HG03103 (cell line): ENCODE measurements around the gene PXT1.

Experiments
- ATAC-seq: cut with Tn5 transposase; IDR thresholded peaks from one replicate; pipeline ENCODE4 v1.9.1; 2021; ENCODE audit warnings: low read depth; ENCODE audit not compliant: unreplicated experiment

PXT1 gene

GRCh38 chr6:36399970-36400369, 42.7 kb downstream of the PXT1 start:
- ATAC-seq: no peak

GRCh38 chr6:36392621-36393020, 50.0 kb downstream of the PXT1 start:
- ATAC-seq: no peak

- no peak for ATAC-seq
Observed at GRCh38 chr6:36389353-36389752, 53.3 kb downstream of the PXT1 start.

- ATAC-seq: no peak
Observed at GRCh38 chr6:36387440-36388303, 55.0 kb downstream of the PXT1 start, which contains the start of gene ETV7. ETV7 (minus strand) TSS chr6:36387669; CDS start chr6:36387541, 128 bp downstream.

- ATAC-seq: no peak
Observed at GRCh38 chr6:36386495-36387439, 55.9 kb downstream of the PXT1 start.

GRCh38 chr6:36384095-36384494, 58.6 kb downstream of the PXT1 start:
- ATAC-seq: no peak

GRCh38 chr6:36383606-36384005, 59.0 kb downstream of the PXT1 start:
- no peak for ATAC-seq

- ATAC-seq: no peak
Observed at GRCh38 chr6:36382976-36383375, 59.7 kb downstream of the PXT1 start.

- ATAC-seq: no peak
Observed at GRCh38 chr6:36381502-36382389, 60.9 kb downstream of the PXT1 start.

GRCh38 chr6:36380166-36380565, 62.5 kb downstream of the PXT1 start:
- ATAC-seq: no peak

- ATAC-seq: no peak
Observed at GRCh38 chr6:36378936-36379335, 63.7 kb downstream of the PXT1 start.

GRCh38 chr6:36378243-36378920, 64.3 kb downstream of the PXT1 start:
- no peak for ATAC-seq

- ATAC-seq: no peak
Observed at GRCh38 chr6:36377594-36377993, 65.1 kb downstream of the PXT1 start.

GRCh38 chr6:36376742-36377141, 65.9 kb downstream of the PXT1 start:
- ATAC-seq: no peak

- no peak for ATAC-seq
Observed at GRCh38 chr6:36376183-36376582, 66.5 kb downstream of the PXT1 start.

- ATAC-seq: no peak
Observed at GRCh38 chr6:36375644-36376155, 67.0 kb downstream of the PXT1 start.

GRCh38 chr6:36374972-36375371, 67.7 kb downstream of the PXT1 start:
- no peak for ATAC-seq

GRCh38 chr6:36374194-36374593, 68.5 kb downstream of the PXT1 start:
- no peak for ATAC-seq

- no peak for ATAC-seq
Observed at GRCh38 chr6:36373368-36374019, 69.2 kb downstream of the PXT1 start.
